Skeletal muscle cell (primary cell): ENCODE data around the gene CACNA1H.
A peak's percentile ranks its signal among the peaks of the same experiment; 100 is the strongest.

Experiments used
- DNase-seq: peaks from one replicate; pipeline ENCODE4 v3.0.0-alpha.2; 2010; ENCODE audit warnings: low read depth
- H3K4me3 ChIP-seq: 2 replicates; pipeline ENCODE4 v1.5.1; 2011; ENCODE audit warnings: low read depth, mild to moderate bottlenecking, control low read depth, low read length, moderate library complexity

The CACNA1H gene

GRCh38 chr16:1152651-1153259 lies at the start of gene CACNA1H:
Gene CACNA1H, plus strand, starts transcription at chr16:1153106. Its CDS starts 632 bp downstream, at chr16:1153738.
- H3K4me3 ChIP-seq = peak within 1 kb of the TSS; percentile 43
- DNase-seq = no peak

- DNase-seq = no peak
- H3K4me3 ChIP-seq = no peak overlapping the region
Observed at GRCh38 chr16:1103636-1103980, 49.3 kb upstream of the CACNA1H start.

GRCh38 chr16:1105888-1106620 lies 46.9 kb upstream of the CACNA1H start:
- no peak overlapping the region for H3K4me3 ChIP-seq
- no peak for DNase-seq

- H3K4me3 ChIP-seq = no peak overlapping the region
- DNase-seq = no peak
Observed at GRCh38 chr16:1106659-1107058, 46.2 kb upstream of the CACNA1H start.

- DNase-seq = no peak
- H3K4me3 ChIP-seq = no peak overlapping the region
Observed at GRCh38 chr16:1107141-1107540, 45.8 kb upstream of the CACNA1H start.

DNA sequence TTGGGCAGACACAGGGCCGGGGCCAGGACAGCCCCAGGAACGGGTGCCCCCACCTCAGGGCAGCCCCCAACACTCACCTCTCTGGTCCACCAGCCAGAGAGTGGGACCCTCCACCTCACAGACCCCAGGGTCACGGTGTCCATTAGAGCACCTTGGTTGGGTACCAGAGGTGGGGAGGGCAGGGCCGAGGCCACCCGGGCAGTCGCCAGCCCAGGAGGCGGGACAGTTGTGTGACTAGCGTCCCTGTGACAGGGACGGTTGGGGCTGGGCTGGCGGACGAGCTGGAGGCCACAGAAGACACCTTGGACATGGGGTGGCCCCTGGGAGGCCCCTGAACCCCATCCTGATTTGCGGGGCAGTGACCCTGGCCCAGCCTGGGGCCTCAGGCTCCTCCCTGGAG lies 45.2 kb upstream of the CACNA1H start:
- H3K4me3 ChIP-seq = no peak overlapping the region
- DNase-seq = no peak

DNA sequence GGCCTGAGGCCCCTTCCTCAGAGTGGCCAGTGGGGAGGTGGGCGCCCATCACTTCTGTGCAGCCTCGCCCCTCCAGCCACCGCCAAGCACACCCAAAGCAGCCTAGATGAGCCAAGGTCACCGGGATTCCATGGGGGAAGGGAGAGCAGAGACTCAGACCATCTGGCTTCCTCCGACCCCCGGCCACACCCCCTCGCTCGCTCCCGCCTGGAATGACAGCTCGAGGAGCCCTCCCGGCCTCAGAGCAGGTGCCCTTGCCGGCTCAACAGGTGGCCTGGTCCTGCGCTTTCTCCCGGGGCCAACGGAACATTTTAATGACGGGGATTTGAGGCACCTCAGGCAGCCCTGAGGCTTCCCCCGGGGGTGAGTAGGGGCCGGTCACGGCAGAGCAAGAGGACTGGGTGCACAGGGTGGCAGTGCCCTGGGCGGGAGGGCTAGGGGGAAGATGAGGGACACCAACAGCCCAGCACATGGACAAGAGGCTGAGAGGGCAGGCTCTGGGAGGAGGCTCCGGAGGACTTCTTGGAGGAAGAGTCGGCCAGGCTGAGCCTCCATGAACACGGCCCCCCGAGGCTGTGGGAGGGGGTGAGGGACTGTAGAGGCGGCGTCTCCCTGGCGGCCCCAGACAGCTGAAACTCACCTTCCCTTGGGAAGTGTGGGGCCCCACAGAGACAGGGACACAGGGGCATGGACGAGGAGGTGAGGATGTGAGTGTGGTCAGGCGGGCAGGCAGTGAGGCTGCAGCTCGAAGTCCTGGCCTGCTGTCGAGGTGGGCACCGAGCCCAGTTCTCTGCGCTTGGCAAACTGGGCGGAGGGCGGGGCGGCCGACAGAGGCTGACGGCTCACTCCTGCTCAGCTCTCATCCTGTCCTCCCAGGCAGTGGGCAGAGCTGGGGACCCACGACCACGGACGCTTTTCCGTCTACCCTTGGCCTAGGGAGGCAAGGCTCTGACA lies 44.3 kb upstream of the CACNA1H start:
- no peak for DNase-seq
- H3K4me3 ChIP-seq = no peak overlapping the region

DNA sequence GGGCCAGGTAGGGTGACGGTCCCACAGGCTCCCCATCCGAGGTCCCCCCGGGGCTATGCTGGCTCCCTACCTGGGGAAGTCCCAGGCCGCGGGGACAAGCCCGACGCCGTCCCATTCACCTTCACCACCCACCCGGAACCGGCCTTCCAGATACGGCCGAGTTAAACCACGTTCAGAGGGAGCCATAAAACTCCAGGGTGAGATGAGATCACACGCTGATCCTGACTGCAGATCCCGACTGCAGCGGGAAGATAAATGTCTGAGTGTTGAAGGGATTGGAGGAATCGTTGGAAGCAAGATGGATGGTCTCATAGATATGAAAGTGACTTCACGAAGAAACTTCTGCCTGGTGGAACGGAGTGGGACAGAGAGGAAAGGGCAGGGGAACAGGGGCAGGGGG lies 43.3 kb upstream of the CACNA1H start:
- no peak for DNase-seq
- no peak overlapping the region for H3K4me3 ChIP-seq

DNA sequence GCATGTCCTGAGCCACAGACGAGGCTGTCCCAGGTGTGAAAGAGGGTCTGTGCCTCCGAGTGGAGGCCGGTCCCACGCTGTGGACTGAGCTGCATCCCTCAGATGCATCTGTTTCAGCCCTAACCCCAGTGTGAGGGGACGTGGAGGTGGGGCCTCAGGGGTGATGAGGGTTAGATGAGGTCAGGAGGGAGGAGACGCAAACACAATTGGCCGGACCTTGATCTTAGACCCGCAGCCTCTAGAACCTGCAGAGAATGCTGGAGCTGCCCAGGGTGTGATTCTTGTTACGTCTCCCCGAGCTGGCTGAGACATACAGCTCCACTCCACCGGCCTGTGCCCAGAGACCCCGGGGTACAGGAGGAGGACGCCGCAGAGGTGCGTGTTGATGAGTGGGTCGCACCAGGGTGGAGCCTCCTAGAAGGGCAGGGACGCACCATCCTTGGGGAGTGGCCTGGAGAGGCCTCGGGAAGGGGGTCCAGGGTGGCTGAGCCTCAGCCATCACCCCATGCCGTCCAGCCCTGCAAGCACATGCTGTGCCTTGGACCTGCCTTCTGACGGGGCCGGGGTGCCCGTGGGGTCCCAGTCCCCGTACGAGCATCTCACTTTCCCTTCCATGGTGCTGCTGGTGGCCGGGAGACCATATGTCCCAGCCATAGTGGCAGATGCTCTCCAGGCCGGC lies 40.3 kb upstream of the CACNA1H start:
- no peak for DNase-seq
- no peak overlapping the region for H3K4me3 ChIP-seq

DNA sequence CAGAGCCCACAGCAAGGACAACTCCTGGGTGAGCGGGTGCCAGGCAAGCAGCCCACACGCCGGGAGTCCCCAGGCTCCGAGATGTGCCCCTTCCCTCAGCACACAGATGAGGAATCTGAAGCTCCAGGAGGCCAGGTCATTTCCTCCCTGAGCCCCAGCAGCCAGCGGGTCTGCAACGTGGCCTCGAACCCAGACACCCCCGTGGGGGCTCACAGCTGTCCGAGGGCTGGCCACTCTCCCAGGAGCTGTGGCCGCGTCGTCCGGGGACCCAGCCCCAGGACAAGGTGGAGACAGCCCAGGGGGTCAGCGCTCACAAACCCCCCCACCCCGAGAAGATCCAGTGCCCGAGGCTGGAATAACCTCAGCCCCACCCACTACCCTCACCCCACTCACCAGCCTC lies 39.4 kb upstream of the CACNA1H start:
- no peak for DNase-seq
- H3K4me3 ChIP-seq = no peak overlapping the region

GRCh38 chr16:1113889-1114526 lies 38.9 kb upstream of the CACNA1H start:
- no peak overlapping the region for H3K4me3 ChIP-seq
- no peak for DNase-seq

- no peak overlapping the region for H3K4me3 ChIP-seq
- no peak for DNase-seq
Observed at GRCh38 chr16:1116693-1117077, 36.2 kb upstream of the CACNA1H start.

GRCh38 chr16:1117176-1117900 lies 35.6 kb upstream of the CACNA1H start:
- no peak overlapping the region for H3K4me3 ChIP-seq
- DNase-seq = no peak

GRCh38 chr16:1117926-1118325 lies 35.0 kb upstream of the CACNA1H start:
- DNase-seq = no peak
- no peak overlapping the region for H3K4me3 ChIP-seq

- DNase-seq = no peak
- H3K4me3 ChIP-seq = no peak overlapping the region
Observed at GRCh38 chr16:1119129-1119528, 33.8 kb upstream of the CACNA1H start.

DNA sequence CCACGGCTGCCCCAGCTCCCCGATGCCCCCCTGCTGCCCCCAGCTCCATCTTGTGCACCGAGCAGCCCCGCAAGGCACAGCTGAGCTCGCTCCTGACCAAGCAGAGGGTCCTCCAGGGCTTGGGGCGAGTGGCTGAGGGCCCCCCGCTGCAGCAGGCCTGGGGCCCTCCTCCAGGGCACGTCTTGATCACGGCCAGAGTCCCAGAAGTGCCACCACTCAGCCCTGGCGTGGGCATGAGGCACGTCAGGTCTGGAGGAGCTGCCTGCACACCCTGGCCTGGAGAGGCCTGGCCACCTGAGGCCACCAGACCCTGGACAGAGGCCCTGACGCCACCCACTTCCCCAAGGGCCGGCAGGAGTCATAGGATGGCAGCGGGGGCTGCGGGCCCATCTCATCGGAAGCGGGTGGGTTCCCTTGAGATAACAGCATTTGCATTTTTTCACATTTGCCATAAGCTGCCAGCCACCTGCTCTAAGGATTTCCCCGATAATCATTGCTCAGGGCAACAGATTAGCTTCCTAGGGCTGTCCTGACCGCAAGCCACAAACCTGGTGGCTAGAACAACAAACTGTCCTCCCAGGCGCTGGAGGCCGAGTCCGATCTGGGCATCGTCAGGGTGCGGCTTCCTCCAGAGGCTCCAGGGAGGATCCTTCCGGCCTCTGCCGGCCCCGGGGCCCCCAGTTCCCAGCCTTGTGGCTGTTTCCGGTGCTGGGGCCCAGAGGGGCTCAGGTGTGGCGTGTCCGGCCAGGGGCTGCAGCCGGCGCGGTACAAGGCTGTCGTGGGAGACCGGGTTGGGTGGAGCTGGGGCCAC lies 32.9 kb upstream of the CACNA1H start:
- no peak for DNase-seq
- no peak overlapping the region for H3K4me3 ChIP-seq

- DNase-seq = no peak
Observed at GRCh38 chr16:1120577-1120941, 32.3 kb upstream of the CACNA1H start.

DNA sequence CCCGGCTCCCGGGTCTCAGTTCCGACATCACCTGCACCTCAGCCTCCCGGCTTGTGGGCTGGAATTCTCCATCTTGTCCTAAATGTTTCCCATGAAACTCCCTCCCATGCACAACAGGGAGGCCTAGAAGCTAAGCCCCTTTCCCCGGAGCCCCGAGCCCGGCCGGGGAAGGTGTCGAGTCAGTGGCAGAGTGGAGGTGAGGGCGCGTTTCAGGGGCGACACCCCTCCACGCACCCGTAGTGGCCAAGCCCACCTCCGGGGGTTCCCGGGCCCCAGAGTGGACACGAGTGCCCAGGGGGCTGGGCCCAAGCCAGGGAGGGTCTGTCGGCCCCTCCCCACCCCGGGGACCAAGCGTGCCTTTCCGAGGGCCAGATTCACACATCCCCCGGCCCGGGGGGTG lies 31.9 kb upstream of the CACNA1H start:
- DNase-seq = no peak
- no peak overlapping the region for H3K4me3 ChIP-seq

More at GRCh38 chr16:1120577-1120941, 32.3 kb upstream of the CACNA1H start:
- H3K4me3 ChIP-seq = no peak overlapping the region
